HFF-Myc (cell line): ENCODE results near the gene ARHGEF28.

Experiments used
- DNase-seq: peaks from one replicate; pipeline ENCODE4 v3.0.0-alpha.2; 2011; ENCODE audit warnings: low read depth; ENCODE audit errors: extremely low read depth
- H3K4me3 ChIP-seq: replicated peaks from 2 replicates; pipeline ENCODE4 v1.5.1; 2011; ENCODE audit warnings: low read depth, mild to moderate bottlenecking, control low read depth, low read length
- CTCF ChIP-seq: IDR thresholded peaks from 2 replicates; pipeline ENCODE4 v1.5.1; 2012; ENCODE audit warnings: mild to moderate bottlenecking, low read depth, low read length, control low read depth; ENCODE audit errors: missing control alignments

Gene ARHGEF28

DNA sequence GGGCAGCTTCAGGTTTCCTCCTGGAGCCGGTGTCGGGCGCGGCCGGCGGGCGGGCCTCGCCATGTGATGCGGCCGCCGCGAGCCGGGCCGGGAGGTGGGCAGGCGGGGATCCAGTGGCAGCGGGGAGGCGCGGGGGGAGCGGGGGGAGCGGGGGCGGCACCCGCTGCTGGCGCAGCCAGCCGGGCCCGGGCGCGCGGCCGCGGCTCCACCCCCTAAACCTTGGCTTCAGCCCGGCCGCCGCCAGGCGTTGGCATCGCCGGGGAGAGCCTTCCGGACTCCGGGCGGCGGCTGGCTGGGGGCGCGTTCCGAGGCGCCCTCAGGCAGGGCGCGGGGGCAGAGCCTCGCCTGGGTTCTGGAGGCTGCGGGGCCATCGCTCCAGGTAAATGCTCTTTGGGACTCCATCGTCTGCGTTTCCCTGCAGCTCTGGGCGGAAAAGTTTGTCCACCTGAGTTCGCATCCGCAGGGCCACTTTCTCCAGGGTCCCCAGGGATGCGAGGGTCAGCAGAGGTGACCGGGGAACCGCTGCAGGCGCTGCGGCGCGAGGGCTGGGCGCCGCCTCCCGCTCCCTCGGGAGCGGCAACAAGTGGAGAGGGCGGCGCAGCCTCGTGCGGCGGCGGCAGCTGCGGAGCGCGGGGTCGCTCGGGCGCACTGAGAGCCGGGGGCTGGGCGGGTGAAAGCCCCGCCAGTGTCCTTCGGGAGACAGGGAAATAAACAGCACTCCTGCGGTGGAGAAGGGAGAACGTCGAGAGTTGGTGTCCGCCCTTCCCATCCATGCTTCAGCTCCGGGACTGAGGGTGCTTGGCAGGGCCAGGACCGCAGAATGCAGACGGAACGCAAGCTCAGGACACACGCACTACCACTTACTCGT is at the start of gene ARHGEF28:
Gene ARHGEF28, plus strand, starts transcription at position 253 of the 868 bp plus-strand sequence. CDS start 58,656 bp downstream, outside the sequence.
- DNase-seq, result no peak
- peak within 1 kb of the TSS; percentile 69 for H3K4me3 ChIP-seq
- no peak for TF ChIP-seq CTCF

GRCh38 chr5:73582285-73583145 is 43.5 kb upstream of the ARHGEF28 start:
- no peak for DNase-seq
- TF ChIP-seq CTCF, result no peak
- H3K4me3 ChIP-seq, result no peak overlapping the region

DNA sequence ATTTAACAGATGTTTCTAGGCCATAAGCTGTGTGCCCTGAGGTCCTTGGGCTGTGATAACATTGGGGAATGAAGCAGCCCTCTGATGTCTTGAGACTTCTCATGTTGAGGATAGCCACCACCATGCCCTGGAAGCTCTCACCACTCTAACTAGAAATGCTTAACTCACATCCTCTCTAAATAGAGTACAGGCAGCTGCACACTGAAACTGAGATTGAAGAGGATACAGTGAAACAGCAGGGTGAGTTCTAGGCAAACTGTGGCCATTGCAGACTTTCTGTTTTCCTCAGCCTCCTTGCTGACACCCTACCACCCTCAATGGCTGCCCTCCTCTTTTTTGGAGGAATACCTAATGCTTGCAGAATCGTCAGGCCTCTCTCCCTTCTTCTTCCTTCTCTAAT is 38.1 kb upstream of the ARHGEF28 start:
- no peak for DNase-seq
- H3K4me3 ChIP-seq, result no peak overlapping the region
- TF ChIP-seq CTCF, result no peak

GRCh38 chr5:73591102-73591695 is 34.8 kb upstream of the ARHGEF28 start:
- H3K4me3 ChIP-seq, result no peak overlapping the region
- DNase-seq, result peak; percentile 76
- peak; percentile 56 for TF ChIP-seq CTCF

DNA sequence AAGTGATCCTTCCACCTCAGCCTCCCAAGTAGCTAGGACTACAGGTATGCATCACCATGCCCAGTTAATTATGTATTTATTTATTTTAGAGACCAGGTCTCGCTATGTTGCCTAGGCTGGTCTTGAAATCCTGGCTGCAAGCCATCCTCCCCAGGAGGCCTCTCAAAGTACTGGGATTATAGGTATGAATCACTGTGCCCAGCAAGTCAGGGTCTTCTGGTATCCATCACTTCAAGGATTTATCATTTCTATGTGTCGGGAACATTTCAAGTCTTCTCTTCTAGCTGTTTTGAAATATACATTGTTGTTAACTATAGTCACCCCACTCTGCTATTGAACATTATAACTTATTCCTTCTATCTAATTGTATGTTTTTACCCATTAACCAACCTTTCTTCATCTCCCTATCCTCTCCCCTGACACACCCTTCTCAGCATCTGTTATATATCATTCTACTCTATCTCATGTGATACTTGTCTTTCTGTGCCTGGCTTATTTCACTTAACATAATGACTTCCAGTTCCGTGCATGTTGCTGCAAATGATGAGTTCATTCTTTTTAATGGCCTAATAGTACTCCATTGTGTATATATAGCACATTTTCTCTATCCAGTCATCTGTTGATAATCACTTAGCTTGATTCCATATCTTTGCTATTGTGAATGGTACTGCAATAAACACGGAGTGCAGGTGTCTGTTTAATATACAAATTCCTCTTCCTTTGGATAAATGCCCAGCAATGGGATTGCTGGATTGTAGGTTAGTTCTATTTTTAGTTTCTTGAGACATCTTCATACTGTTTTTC is 34.1 kb upstream of the ARHGEF28 start:
- DNase-seq, result no peak
- TF ChIP-seq CTCF, result no peak
- no peak overlapping the region for H3K4me3 ChIP-seq

DNA sequence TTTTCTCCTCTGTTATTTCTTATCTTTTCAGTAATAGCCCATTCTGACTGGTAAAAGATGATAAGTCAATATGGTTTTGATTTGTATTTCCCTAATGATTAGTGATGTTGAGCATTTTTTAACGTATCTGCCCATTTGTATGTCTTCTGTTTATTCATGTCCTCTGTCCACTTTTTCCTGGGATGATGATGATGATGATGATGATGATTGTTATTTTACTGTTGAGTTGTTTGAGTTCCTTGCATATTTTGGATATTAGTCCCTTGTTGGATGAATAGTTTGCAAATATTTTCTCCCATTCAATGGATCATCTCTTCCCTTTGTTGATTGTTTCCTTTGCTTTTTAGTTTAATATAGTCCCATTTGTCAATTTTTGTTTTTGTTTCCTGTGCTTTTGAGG is 33.4 kb upstream of the ARHGEF28 start:
- TF ChIP-seq CTCF, result no peak
- no peak for DNase-seq

More for the DNA sequence above, 33.4 kb upstream of the ARHGEF28 start:
- no peak overlapping the region for H3K4me3 ChIP-seq
